ENCODE results near the gene BRD7.
"Not testable (repeated sequence)": the region's sequence is repeated elsewhere in the genome, so short reads cannot be mapped to it uniquely, and the experiment has no call there.

Gene BRD7

DNA sequence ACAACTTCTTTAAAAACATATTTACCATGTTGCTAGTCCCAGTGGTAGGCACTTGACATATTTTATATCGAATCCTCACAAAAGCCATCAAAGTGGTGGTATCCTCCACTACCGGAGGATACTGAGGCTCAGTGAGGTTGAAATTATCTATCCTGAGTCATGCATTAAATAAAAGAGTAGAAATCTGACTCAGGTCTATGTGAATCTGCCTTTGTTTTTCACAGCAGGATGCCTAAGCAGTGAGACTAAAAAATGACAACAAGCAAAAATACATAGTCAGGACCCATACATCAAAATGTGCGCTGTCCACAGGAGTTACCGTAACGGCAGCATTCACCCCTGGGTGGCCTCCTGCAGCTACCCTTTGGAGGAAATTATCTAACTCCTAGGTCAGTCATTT is 17.7 kb downstream of the BRD7 start:
- Histone ChIP-seq H2AFZ (ENCODE audit: low read length) (no peak overlapping the region), H4K91ac (ENCODE audit: low read depth, low read length, poor library complexity) (no peak overlapping the region), H3K4ac (ENCODE audit: low read length) (no peak overlapping the region), H3K36me3 (replicated peaks in 1 of 2; ENCODE audit: control insufficient read depth in 2 of 2, insufficient read depth in 2 of 2, low read length in 2 of 2) (peaks cover 9 to 70% of the 10 kb centered on the region in 2 donors), H3K4me1 (ENCODE audit: control insufficient read depth in 2 of 2, insufficient read depth in 1 of 2, low read depth in 1 of 2, low read length in 2 of 2) (no peaks in the 10 kb centered on the region), H4K8ac (ENCODE audit: low read depth, low read length) (no peak overlapping the region), H2BK12ac (ENCODE audit: low read length) (no peak overlapping the region), H2AK5ac (ENCODE audit: low read depth, low read length) (no peak overlapping the region), H3K9me3 (replicated peaks in 1 of 2; ENCODE audit: control insufficient read depth in 2 of 2, insufficient read depth in 1 of 2, low read depth in 1 of 2, low read length in 2 of 2) (peaks cover 1 to 10% of the 10 kb centered on the region in 2 donors), H2BK120ac (ENCODE audit: low read depth, low read length) (no peak overlapping the region), H2BK5ac (ENCODE audit: low read length) (no peak overlapping the region), H3K18ac (ENCODE audit: low read length) (no peak overlapping the region), H3K79me1 (ENCODE audit: low read depth, low read length) (no peaks in the 10 kb centered on the region), H3K9ac (ENCODE audit: low read depth, low read length, poor library complexity) (no peak overlapping the region), H3K23ac (ENCODE audit: low read depth, low read length, poor library complexity) (no peak overlapping the region), H3K27ac (replicated peaks; ENCODE audit: low read length) (no peak overlapping the region), H2BK15ac (ENCODE audit: low read length) (no peak overlapping the region), H3K4me3 (ENCODE audit: low read length in 2 of 2) (no peak overlapping the region), H3K14ac (ENCODE audit: low read length) (no peak overlapping the region), H3K4me2 (ENCODE audit: insufficient read depth, low read length, poor library complexity, severe bottlenecking) (no peak overlapping the region), H3K27me3 (ENCODE audit: control insufficient read depth in 3 of 3, insufficient read depth in 3 of 3, low read depth in 1 of 3, low read length in 3 of 3) (no peaks in the 10 kb centered on the region)
- no peak for DNase-seq (ENCODE audit: low spot score)
- WGBS, 2 donors (ENCODE audit: extremely low coverage in 2 of 2, insufficient read length in 2 of 2, insufficient replicate concordance in 1 of 2): no CpG with 5 or more reads among the region's 5 CpGs

DNA sequence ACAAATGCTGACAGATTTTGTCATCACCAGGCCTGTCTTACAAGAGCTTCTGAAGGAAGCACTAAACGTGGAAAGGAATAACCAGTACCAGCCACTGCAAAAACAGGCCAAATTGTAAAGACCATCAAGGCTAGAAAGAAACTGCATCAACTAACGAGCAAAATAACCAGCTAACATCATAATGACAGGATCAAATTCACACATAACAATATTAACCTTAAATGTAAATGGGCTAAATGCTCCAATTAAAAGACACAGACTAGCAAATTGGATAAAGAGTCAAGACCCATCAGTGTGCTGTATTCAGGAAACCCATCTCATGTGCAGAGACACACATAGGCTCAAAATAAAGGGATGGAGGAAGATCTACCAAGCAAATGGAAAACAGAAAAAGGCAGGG is 23.6 kb downstream of the BRD7 start:
- Histone ChIP-seq H3K9me3 (replicated peaks in 1 of 2; ENCODE audit: control insufficient read depth in 2 of 2, insufficient read depth in 1 of 2, low read depth in 1 of 2, low read length in 2 of 2) (peaks cover 1 to 10% of the 10 kb centered on the region in 2 donors), H3K36me3 (replicated peaks in 1 of 2; ENCODE audit: control insufficient read depth in 2 of 2, insufficient read depth in 2 of 2, low read length in 2 of 2) (peaks cover 8 to 65% of the 10 kb centered on the region in 2 donors)
- H2BK12ac ChIP-seq (ENCODE audit: low read length); H3K18ac ChIP-seq (ENCODE audit: low read length); H3K14ac ChIP-seq (ENCODE audit: low read length); H2AK5ac ChIP-seq (ENCODE audit: low read depth, low read length); H4K91ac ChIP-seq (ENCODE audit: low read depth, low read length, poor library complexity); H3K4me3 ChIP-seq (ENCODE audit: low read length in 2 of 2); H3K27ac ChIP-seq (replicated peaks; ENCODE audit: low read length); H3K23ac ChIP-seq (ENCODE audit: low read depth, low read length, poor library complexity); H3K9ac ChIP-seq (ENCODE audit: low read depth, low read length, poor library complexity); H3K4ac ChIP-seq (ENCODE audit: low read length); H4K8ac ChIP-seq (ENCODE audit: low read depth, low read length); H3K4me2 ChIP-seq (ENCODE audit: insufficient read depth, low read length, poor library complexity, severe bottlenecking); DNase-seq (ENCODE audit: low spot score); H3K4me1 ChIP-seq (ENCODE audit: control insufficient read depth in 2 of 2, insufficient read depth in 1 of 2, low read depth in 1 of 2, low read length in 2 of 2); H3K27me3 ChIP-seq (ENCODE audit: control insufficient read depth in 3 of 3, insufficient read depth in 3 of 3, low read depth in 1 of 3, low read length in 3 of 3); H2BK15ac ChIP-seq (ENCODE audit: low read length); H2AFZ ChIP-seq (ENCODE audit: low read length); H3K79me1 ChIP-seq (ENCODE audit: low read depth, low read length); H2BK120ac ChIP-seq (ENCODE audit: low read depth, low read length); H2BK5ac ChIP-seq (ENCODE audit: low read length): not testable (repeated sequence)
- no CpG with 5 or more reads among the region's 2 CpGs for WGBS, 2 donors (ENCODE audit: extremely low coverage in 2 of 2, insufficient read length in 2 of 2, insufficient replicate concordance in 1 of 2)

DNA sequence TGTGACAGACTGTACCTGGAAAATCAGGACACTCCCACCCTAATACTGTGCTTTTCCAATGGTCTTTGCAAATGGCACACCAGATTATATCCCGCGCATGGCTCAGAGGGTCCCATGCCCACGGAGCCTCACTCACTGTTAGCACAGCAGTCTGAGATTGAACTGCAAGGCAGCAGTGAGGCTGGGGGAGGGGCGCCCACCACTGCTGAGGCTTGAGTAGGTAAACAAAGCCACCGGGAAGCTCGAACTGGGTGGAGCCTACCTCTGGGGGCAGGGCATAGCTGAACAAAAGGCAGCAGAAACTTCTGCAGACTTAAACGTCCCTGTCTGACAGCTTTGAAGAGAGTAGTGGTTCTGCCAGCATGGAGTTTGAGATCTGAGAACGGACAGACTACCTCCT is 25.2 kb downstream of the BRD7 start:
- not testable (repeated sequence) for H3K79me1 ChIP-seq (ENCODE audit: low read depth, low read length)

DNA sequence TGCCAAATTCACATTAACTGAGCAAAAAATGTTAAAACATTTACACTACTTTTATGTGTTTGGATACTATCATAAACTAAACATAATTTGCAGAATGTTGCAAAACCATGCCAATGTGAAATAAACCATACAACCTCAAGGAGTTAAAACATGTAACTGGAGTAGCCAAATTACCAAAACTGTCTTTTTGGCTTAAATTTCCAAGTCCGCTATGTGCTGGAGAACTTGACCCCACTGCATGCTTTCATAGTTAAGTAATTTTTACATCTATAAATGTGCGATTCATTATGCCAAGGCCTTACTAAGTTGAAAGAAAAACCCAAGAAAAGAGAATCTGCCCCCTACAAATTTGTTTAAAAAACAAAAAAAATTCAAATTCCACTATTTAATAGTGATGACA is 28.2 kb downstream of the BRD7 start:
- Histone ChIP-seq H3K4me1 (ENCODE audit: control insufficient read depth in 2 of 2, insufficient read depth in 1 of 2, low read depth in 1 of 2, low read length in 2 of 2) (no peaks in the 10 kb centered on the region), H4K91ac (ENCODE audit: low read depth, low read length, poor library complexity) (no peak overlapping the region), H2BK15ac (ENCODE audit: low read length) (no peak overlapping the region), H3K9me3 (replicated peaks in 1 of 2; ENCODE audit: control insufficient read depth in 2 of 2, insufficient read depth in 1 of 2, low read depth in 1 of 2, low read length in 2 of 2) (no peaks in the 10 kb centered on the region), H3K4me3 (ENCODE audit: low read length in 2 of 2) (no peak overlapping the region), H3K9ac (ENCODE audit: low read depth, low read length, poor library complexity) (no peak overlapping the region), H2BK5ac (ENCODE audit: low read length) (no peak overlapping the region), H2AK5ac (ENCODE audit: low read depth, low read length) (no peak overlapping the region), H3K4ac (ENCODE audit: low read length) (no peak overlapping the region), H4K8ac (ENCODE audit: low read depth, low read length) (no peak overlapping the region), H3K4me2 (ENCODE audit: insufficient read depth, low read length, poor library complexity, severe bottlenecking) (no peak overlapping the region), H3K36me3 (replicated peaks in 1 of 2; ENCODE audit: control insufficient read depth in 2 of 2, insufficient read depth in 2 of 2, low read length in 2 of 2) (peaks cover 14 to 91% of the 10 kb centered on the region in 2 donors), H2BK12ac (ENCODE audit: low read length) (no peak overlapping the region), H3K23ac (ENCODE audit: low read depth, low read length, poor library complexity) (no peak overlapping the region), H3K14ac (ENCODE audit: low read length) (no peak overlapping the region), H3K27ac (replicated peaks; ENCODE audit: low read length) (no peak overlapping the region), H3K79me1 (ENCODE audit: low read depth, low read length) (no peaks in the 10 kb centered on the region), H2BK120ac (ENCODE audit: low read depth, low read length) (no peak overlapping the region), H3K18ac (ENCODE audit: low read length) (no peak overlapping the region), H2AFZ (ENCODE audit: low read length) (no peak overlapping the region), H3K27me3 (ENCODE audit: control insufficient read depth in 3 of 3, insufficient read depth in 3 of 3, low read depth in 1 of 3, low read length in 3 of 3) (no peaks in the 10 kb centered on the region)
- DNase-seq (ENCODE audit: low spot score): no peak
- no CpG with 5 or more reads among the region's 2 CpGs for WGBS, 2 donors (ENCODE audit: extremely low coverage in 2 of 2, insufficient read length in 2 of 2, insufficient replicate concordance in 1 of 2)

More for the DNA sequence above, 25.2 kb downstream of the BRD7 start:
- not testable (repeated sequence) for H4K91ac ChIP-seq (ENCODE audit: low read depth, low read length, poor library complexity); H3K18ac ChIP-seq (ENCODE audit: low read length); H2AFZ ChIP-seq (ENCODE audit: low read length); H2BK15ac ChIP-seq (ENCODE audit: low read length); H3K4me3 ChIP-seq (ENCODE audit: low read length in 2 of 2); H3K23ac ChIP-seq (ENCODE audit: low read depth, low read length, poor library complexity); H3K9ac ChIP-seq (ENCODE audit: low read depth, low read length, poor library complexity); H2BK120ac ChIP-seq (ENCODE audit: low read depth, low read length); H4K8ac ChIP-seq (ENCODE audit: low read depth, low read length); H3K27me3 ChIP-seq (ENCODE audit: control insufficient read depth in 3 of 3, insufficient read depth in 3 of 3, low read depth in 1 of 3, low read length in 3 of 3); H2BK5ac ChIP-seq (ENCODE audit: low read length); H3K4me1 ChIP-seq (ENCODE audit: control insufficient read depth in 2 of 2, insufficient read depth in 1 of 2, low read depth in 1 of 2, low read length in 2 of 2); H3K4me2 ChIP-seq (ENCODE audit: insufficient read depth, low read length, poor library complexity, severe bottlenecking); H3K27ac ChIP-seq (replicated peaks; ENCODE audit: low read length); H3K9me3 ChIP-seq (replicated peaks in 1 of 2; ENCODE audit: control insufficient read depth in 2 of 2, insufficient read depth in 1 of 2, low read depth in 1 of 2, low read length in 2 of 2); DNase-seq (ENCODE audit: low spot score); H2BK12ac ChIP-seq (ENCODE audit: low read length); H3K4ac ChIP-seq (ENCODE audit: low read length); H2AK5ac ChIP-seq (ENCODE audit: low read depth, low read length); H3K14ac ChIP-seq (ENCODE audit: low read length)
- H3K36me3 ChIP-seq (replicated peaks in 1 of 2; ENCODE audit: control insufficient read depth in 2 of 2, insufficient read depth in 2 of 2, low read length in 2 of 2): peaks cover 14 to 67% of the 10 kb centered on the region in 2 donors
- no CpG with 5 or more reads among the region's 8 CpGs for WGBS, 2 donors (ENCODE audit: extremely low coverage in 2 of 2, insufficient read length in 2 of 2, insufficient replicate concordance in 1 of 2)
